GM12878 (cell line): ENCODE data around the gene RHOF. TPM values are rescaled to one million over a fixed set of nuclear protein-coding genes. Genes with fewer than 3 reads are reported as not detected.

Experiments used
- ATAC-seq: fragments of 200-7000 bp; cut with Tn5 transposase; 3 replicates; pipeline ENCODE4 v1.9.1; 2020; ENCODE audit warnings: mild to moderate bottlenecking, moderate library complexity
- BruUV-seq: library from RNA; stranded (reverse); fragments of 400-500 nt; replicated peaks from 2 replicates; lab custom pipeline; 2021; lab: Mats Ljungman, UMichigan
- CTCF ChIA-PET: fragments of 300-600 bp; sonication (Branson Sonifier 250); formaldehyde crosslinking; extraction: SDS; loops from one replicate; lab custom pipeline; 2021; ENCODE audit warnings: inconsistent platforms; lab: Yijun Ruan, JAX
- POLR2A ChIA-PET: fragments of 350-600 bp; formaldehyde crosslinking; extraction: SDS; loops from one replicate; lab custom pipeline; 2021; ENCODE audit warnings: inconsistent platforms; lab: Charles Lee
- RAD21 ChIA-PET: fragments of 300-600 bp; sonication (Branson Sonifier 250); formaldehyde crosslinking; loops from one replicate; lab custom pipeline; 2023; ENCODE audit warnings: antibody characterized with exemption; ENCODE audit not compliant: unreplicated experiment; lab: Charles Lee
- SMC1A ChIA-PET: fragments of 300-600 bp; sonication (Branson Sonifier 250); formaldehyde crosslinking; loops from one replicate; lab custom pipeline; 2023; ENCODE audit not compliant: unreplicated experiment, uncharacterized antibody; lab: Charles Lee
- DNase-seq: peaks from one replicate; pipeline ENCODE4 v3.0.0-alpha.2; 2011; ENCODE audit warnings: low read depth, low spot score
- FAIRE-seq: peaks from 3 replicates; lab custom pipeline; 2011; peaks lifted over from hg19 to GRCh38; lab: Jason Lieb, UNC
- H2AFZ ChIP-seq: 2 replicates; pipeline ENCODE4 v1.6.0; 2011; ENCODE audit warnings: low read depth, low read length, control low read depth; ENCODE audit not compliant: control insufficient read depth
- H3K27ac ChIP-seq: 2 replicates; pipeline ENCODE4 v1.5.1; 2011; ENCODE audit warnings: control low read depth; ENCODE audit not compliant: control insufficient read depth, insufficient read depth
- H3K27me3 ChIP-seq, 2 experiments: replicated peaks in 1 of 2; 2 replicates each; pipeline versions ENCODE4 v1.6.0 to v1.6.1; 2011; ENCODE audit warnings: low read length in 1 of 2; ENCODE audit not compliant: control insufficient read depth in 2 of 2, insufficient read depth in 2 of 2
- H3K36me3 ChIP-seq, 2 experiments: 2 replicates each; pipeline ENCODE4 v1.5.1; 2011; ENCODE audit warnings: low read length in 1 of 2; ENCODE audit not compliant: control insufficient read depth in 2 of 2, insufficient read depth in 2 of 2
- H3K4me1 ChIP-seq: 2 replicates; pipeline ENCODE4 v1.6.1; 2011; ENCODE audit warnings: mild to moderate bottlenecking, low read length, moderate library complexity, mixed read lengths; ENCODE audit not compliant: control insufficient read depth, insufficient read depth
- H3K4me2 ChIP-seq: 2 replicates; pipeline ENCODE4 v1.6.0; 2011; ENCODE audit warnings: control low read depth; ENCODE audit not compliant: control insufficient read depth, insufficient read depth
- H3K4me3 ChIP-seq: fragments of 200-600 bp; sonication (generic); 2 replicates; pipeline ENCODE4 v1.5.1; 2016
- H3K79me2 ChIP-seq: 2 replicates; pipeline ENCODE4 v1.6.0; 2011; ENCODE audit warnings: low read length; ENCODE audit not compliant: control insufficient read depth, insufficient read depth
- H3K9ac ChIP-seq: 2 replicates; pipeline ENCODE4 v1.8.0; 2011; ENCODE audit warnings: low read length, control low read depth, mixed read lengths; ENCODE audit not compliant: control insufficient read depth, insufficient read depth
- H3K9me3 ChIP-seq: replicated peaks from 3 replicates; pipeline ENCODE4 v1.5.1; 2011; ENCODE audit warnings: mild to moderate bottlenecking, low read length; ENCODE audit not compliant: control insufficient read depth, insufficient read depth
- H4K20me1 ChIP-seq: 2 replicates; pipeline ENCODE4 v1.6.0; 2011; ENCODE audit not compliant: control insufficient read depth, insufficient read depth
- E4F1 ChIP-seq: fragments of 450-650 bp; IDR thresholded peaks from 2 replicates; pipeline ENCODE4 v1.6.1; 2018; ENCODE audit warnings: borderline replicate concordance, mild to moderate bottlenecking; ENCODE audit not compliant: partially characterized antibody
- EED ChIP-seq: sonication (generic); IDR thresholded peaks from 2 replicates; pipeline ENCODE4 v1.6.1; 2016; ENCODE audit warnings: antibody characterized with exemption, low read depth
- IKZF2 ChIP-seq, 2 experiments: fragments of 450-650 bp; IDR thresholded peaks; 2 replicates each; pipeline ENCODE4 v1.6.1; 2017; ENCODE audit warnings: mild to moderate bottlenecking in 2 of 2, moderate library complexity in 2 of 2
- NFXL1 ChIP-seq: fragments of 450-650 bp; IDR thresholded peaks from 2 replicates; pipeline ENCODE4 v1.6.1; 2017; ENCODE audit warnings: antibody characterized with exemption, mild to moderate bottlenecking, borderline replicate concordance
- NR2F1 ChIP-seq: fragments of 450-650 bp; conservative IDR thresholded peaks from 2 replicates; pipeline ENCODE4 v1.6.1; 2017; ENCODE audit warnings: mild to moderate bottlenecking
- NRF1 ChIP-seq: conservative IDR thresholded peaks from 2 replicates; pipeline ENCODE4 v1.6.1; 2011; ENCODE audit warnings: mild to moderate bottlenecking, low read depth, low read length, improper control_type of control experiment
- PAX5 ChIP-seq: IDR thresholded peaks from 2 replicates; pipeline ENCODE4 v1.6.1; 2011; ENCODE audit warnings: low read depth, low read length, borderline replicate concordance
- ZNF622 ChIP-seq: fragments of 450-650 bp; IDR thresholded peaks from 2 replicates; pipeline ENCODE4 v1.6.1; 2017; ENCODE audit warnings: mild to moderate bottlenecking, inconsistent platforms
- WGBS: methylation state at CpG from one replicate; pipeline ENCODE4 v1.1.6; 2016; ENCODE audit warnings: low lambda C conversion rate; ENCODE audit not compliant: insufficient replicate concordance, insufficient coverage; ENCODE audit errors: missing lambda C conversion rate; 5-methylcytosine and 5-hydroxymethylcytosine counted together
- in situ Hi-C: fragments of 300-500 bp; cut with MboI; formaldehyde crosslinking; loops from 9 replicates; pipeline ENCODE4 v1.14.3; 2018; ENCODE audit warnings: mixed read lengths
- intact Hi-C: fragments of 100-400 bp; cut with micrococcal nuclease; formaldehyde crosslinking; loops from one replicate; pipeline ENCODE4 v1.14.2; 2022; ENCODE audit not compliant: unreplicated experiment
- polyA plus RNA-seq, 11 experiments: library from polyadenylated mRNA; depleted of rRNA in 4 of 11; unstranded in 6 of 11; stranded (reverse) in 5 of 11; fragments of >200 nt; fragmentation: Nextera tagmentation in 4 of 11; fragmentation: Illumina TruSeq in 1 of 11; extraction: Ambion mirVana in 4 of 11; extraction: Trizol in 1 of 11; gene quantifications; 1 replicate in 1 of 11; 2 replicates in 10 of 11; pipeline versions ENCODE4 v1.2.1 to v1.2.3, GENCODE V29; 2011 to 2016; ENCODE audit warnings: inconsistent platforms in 2 of 11, missing spikeins in 2 of 11, low read depth in 1 of 11
- total RNA-seq, 4 experiments: library from RNA; depleted of rRNA in 3 of 4; stranded (reverse); fragments of >200 nt in 3 of 4; fragmentation: Illumina TruSeq in 1 of 4; extraction: Trizol in 1 of 4; gene quantifications; 2 replicates each; pipeline versions ENCODE4 v1.2.1 to v1.2.3, GENCODE V29; 2013 to 2021
- TF ChIP-seq, protein P1 (sequence below): IDR thresholded peaks from 2 replicates; pipeline ENCODE4 v1.6.1; 2012; ENCODE audit warnings: low read length, inconsistent platforms

The RHOF gene
- total and polyA plus RNA-seq, 10 of the 15 experiments (the other 5 are each of a cell fraction or from before 2014, with no cell fraction given) = 6.1 to 78.7 (median 39.7) TPM

GRCh38 chr12:121787063-121788025, 6.1 kb downstream of the RHOF start:
- H3K27me3 ChIP-seq = no peaks in the 10 kb centered on the region
- peaks cover 83% of the 10 kb centered on the region for H3K79me2 ChIP-seq
- H3K4me3 ChIP-seq = peak overlapping the region; percentile 23; the same call in 1 of the 2 replicates
- H3K27ac ChIP-seq = peak overlapping the region; percentile 90
- ChIA-PET SMC1A (interaction anchor here (1.0 to 1.9 kb wide), 3 partner anchors 11 to 103 kb away, joined by 3 to 10 read pairs (median 3); no protein-coding TSS in a partner anchor), POLR2A (interaction anchor here (0.5 to 1.5 kb wide), 4 partner anchors 15 to 210 kb away, joined by 6 to 22 read pairs (median 6); partner anchors contain the start of gene TMEM120B), CTCF (interaction anchor here (0.6 to 16.2 kb wide), 6 partner anchors 9 to 828 kb away, joined by 3 to 492 read pairs (median 3); partner anchors contain the start of gene PSMD9)
- intact Hi-C loops = no loop called here
- ATAC-seq (no peak), FAIRE-seq (no peak)
- 39% methylated on average over 16 of the region's 17 CpGs for WGBS
- H3K4me1 ChIP-seq = peaks cover 82% of the 10 kb centered on the region
- no peak for TF ChIP-seq E4F1
- TF ChIP-seq, protein P1, sequence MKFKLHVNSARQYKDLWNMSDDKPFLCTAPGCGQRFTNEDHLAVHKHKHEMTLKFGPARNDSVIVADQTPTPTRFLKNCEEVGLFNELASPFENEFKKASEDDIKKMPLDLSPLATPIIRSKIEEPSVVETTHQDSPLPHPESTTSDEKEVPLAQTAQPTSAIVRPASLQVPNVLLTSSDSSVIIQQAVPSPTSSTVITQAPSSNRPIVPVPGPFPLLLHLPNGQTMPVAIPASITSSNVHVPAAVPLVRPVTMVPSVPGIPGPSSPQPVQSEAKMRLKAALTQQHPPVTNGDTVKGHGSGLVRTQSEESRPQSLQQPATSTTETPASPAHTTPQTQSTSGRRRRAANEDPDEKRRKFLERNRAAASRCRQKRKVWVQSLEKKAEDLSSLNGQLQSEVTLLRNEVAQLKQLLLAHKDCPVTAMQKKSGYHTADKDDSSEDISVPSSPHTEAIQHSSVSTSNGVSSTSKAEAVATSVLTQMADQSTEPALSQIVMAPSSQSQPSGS = no peak
- TF ChIP-seq PAX5 = peak; percentile 18; the same call in 1 of the 2 replicates
- TF ChIP-seq ZNF622 = no peak
- no peak for TF ChIP-seq NFXL1
- 0 out of 2 replicates have a peak, but pooled peaks have one; percentile 21 for TF ChIP-seq NR2F1
- no peak for TF ChIP-seq NRF1
- TF ChIP-seq IKZF2 (IDR thresholded peaks at IDR 0.05) = 0 out of 4 replicates have a peak, but pooled peaks of 1 of the 2 experiments have one; percentile 11
- TF ChIP-seq EED = no peak
- TF ChIP-seq, all 136 proteins: peak for 3
- in situ Hi-C loops = no loop called here
- Histone ChIP-seq H3K9me3 (no peaks in the 10 kb centered on the region), H2AFZ (no peak overlapping the region), H3K9ac (peak overlapping the region; percentile 38; the same call in 1 of the 2 replicates), H4K20me1 (no peaks in the 10 kb centered on the region), H3K36me3 (peaks cover 3 to 10% of the 10 kb centered on the region in 2 experiments; a peak in 2 of 4 replicates), H3K4me2 (peak overlapping the region; percentile 38)
- no peak for DNase-seq
- no TSS peak for BruUV-seq
- RAD21 ChIA-PET = interaction anchor here (0.6 to 9.7 kb wide), 5 partner anchors 7 to 953 kb away, joined by 3 to 230 read pairs (median 4); partner anchors contain the start of gene PSMD9
